Inflammatory macrophage treated with lipopolysaccharide for 4 hours (primary cell): ENCODE results near the gene ZKSCAN4.

ENCODE experiments used
- DNase-seq: peaks from one replicate; pipeline ENCODE4 v3.0.0-alpha.2; 2020

The ZKSCAN4 gene

DNA sequence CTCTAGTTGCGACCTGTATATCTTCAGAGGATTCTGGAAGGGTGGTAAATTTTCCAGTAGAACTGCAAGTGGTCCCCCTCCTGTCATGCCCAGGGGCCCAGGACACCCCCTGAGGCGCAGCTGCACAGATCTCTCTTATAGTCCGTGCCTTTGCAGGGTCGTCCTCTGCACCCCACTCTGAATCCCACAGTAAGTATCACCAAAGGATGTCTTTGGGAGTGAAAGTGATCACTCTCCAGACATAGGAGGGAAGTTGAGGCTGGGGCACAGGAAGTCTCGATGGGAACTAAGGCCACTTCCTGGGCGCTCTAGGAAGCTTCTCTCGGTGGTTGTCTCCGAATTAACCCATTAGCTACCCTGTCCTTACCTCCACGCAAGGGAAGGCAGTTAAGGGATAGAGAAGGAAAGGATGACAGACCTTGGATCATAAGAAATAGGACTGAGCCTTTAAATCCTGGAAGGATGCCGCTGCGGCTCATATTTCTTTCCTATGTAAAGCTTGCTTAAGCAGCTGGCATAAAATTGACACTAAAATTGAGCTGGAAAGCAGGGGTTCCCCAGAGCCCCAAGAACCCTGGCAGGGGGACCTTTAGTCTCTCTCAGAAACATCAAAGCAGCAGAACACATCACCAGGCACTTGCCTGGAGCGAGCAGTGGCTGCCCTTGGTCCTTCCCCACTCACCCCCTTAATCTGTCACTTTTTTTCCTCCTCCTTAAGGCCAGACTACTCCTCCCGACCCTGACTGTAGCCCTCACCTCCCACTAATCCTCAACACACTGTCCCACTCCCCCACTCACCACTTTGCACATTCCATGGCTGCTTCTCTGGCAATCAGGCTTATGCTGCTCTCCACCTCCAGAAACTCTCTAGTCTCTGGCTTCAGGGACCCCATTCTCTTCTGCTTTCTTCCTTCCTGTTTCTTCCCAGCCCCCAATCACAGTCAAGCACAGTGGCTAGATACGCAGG lies at the start of gene ZKSCAN4:
Gene ZKSCAN4, minus strand, starts transcription at position 261 of the 967 bp plus-strand sequence. CDS start 289 bp downstream, outside the sequence.
- DNase-seq = peak; percentile 88

DNA sequence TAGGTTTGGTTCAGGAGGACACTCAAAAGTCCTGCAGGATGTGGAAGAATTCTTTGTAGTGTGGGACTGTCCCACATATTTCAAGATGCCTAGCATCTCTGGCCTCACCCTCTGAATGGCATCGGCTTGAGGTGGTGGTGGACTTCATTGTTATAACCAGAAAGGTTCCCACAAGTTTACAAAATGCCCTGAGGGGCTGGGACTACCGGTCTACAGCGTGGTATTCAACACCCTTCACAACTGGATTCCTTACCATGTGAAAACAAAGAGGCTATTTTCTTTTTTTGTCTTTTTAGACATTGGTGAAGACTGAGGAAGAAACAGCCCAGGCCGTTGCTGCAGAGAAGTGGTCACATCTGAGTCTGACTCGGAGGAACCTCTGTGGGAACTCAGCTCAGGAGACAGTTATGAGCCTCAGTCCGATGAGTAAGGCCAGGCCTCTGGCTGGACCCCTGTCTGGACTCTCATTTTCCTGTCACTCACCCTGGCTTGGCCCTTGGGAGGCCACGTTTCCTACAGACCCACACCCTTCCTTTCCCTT lies 44.5 kb upstream of the ZKSCAN4 start:
- DNase-seq = no peak

DNA sequence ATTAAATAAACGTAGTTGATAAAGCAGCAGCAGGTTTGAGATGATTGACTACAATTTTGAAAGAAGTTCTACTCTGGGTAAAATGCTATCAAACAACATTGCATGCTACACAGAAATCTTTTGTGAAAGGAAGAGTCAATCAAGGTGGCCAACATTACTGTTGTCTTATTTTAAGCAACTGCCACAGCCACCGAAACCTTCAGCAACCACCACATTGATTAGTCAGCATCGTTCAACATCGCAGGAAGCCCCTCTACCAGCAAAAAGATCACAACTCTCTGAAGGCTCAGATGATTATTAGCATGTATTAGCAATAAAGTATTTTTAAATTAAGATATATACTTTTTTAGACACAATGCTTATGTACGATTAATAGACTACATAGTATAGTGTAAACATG lies 43.3 kb upstream of the ZKSCAN4 start:
- no peak for DNase-seq

DNA sequence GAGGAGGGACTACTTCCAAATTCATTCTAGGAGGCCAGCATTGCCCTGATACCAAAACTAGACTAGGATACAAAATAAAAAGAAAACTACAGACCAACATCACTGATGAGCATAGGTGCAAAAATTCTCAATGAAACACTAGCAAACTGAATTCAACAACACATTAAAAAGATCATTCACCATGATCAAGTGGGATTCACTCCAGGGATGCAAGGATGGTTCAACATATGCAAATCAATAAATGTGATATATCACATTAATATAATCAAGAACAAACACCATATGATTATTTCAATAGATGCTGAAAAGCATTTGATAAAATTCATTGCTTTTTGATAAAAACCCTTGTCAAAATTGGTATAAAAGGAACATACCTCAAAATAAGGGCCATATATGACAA lies 39.5 kb upstream of the ZKSCAN4 start:
- DNase-seq = no peak

DNA sequence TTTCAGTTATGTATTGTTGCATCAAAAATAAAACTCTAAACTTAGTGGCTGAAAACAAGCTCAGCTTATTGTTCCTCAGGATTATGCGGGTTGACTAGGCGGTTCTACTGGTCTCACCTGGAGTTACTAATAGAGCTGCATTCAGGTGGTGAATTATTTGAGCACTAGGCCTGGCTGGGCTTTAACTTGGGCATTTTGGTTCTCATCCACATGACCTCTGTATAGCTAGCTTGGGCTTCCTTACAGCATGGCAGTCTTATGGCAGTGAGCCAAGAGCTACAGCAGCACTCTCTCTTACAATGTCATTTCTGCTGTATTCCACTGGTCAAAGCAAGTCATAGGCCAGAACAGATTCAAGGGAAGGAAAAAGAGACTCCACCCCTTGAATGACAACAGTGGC lies 30.9 kb upstream of the ZKSCAN4 start:
- DNase-seq = no peak

DNA sequence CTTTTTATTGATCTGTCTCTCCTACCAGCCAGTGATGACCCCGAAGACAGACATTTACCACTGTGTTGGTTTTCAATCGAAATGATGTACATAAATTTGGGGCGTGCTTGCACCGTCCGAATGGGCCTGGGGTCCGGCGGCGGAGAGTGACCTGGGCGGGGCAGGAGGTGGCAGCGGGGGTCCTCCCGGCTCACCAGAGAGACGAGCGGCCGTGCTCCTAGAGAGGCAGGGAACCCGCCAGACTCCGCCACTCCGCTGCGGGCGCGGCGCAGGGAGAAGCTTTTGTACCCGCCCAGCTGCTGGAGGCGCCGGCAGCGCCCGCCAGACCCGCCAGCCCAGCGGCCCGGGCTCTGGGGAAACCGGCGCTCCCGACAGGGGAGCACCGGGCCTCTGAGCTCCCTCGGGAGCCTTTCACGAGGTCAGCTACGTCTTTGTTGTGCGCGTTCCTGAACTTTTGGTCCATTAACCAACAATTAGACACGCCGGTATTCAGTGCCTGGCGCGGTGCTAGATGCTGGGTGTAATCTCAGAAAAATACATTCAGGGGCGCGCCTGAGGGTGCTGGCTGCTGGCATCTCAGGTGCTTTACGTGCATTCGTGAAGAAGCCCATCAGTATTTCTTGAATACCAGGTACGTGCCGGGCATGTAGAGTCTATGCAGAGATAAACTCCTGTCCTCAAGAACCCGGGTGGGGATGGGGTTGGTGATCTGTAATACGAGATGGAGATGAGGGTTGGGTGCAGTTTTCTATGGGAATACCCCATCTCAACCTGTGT lies 29.4 kb upstream of the ZKSCAN4 start, which contains the start of gene PGBD1:
Gene PGBD1, plus strand, starts transcription at position 285 of the 777 bp plus-strand sequence. CDS start 2,242 bp downstream, outside the sequence.
- DNase-seq = peak; percentile 32

DNA sequence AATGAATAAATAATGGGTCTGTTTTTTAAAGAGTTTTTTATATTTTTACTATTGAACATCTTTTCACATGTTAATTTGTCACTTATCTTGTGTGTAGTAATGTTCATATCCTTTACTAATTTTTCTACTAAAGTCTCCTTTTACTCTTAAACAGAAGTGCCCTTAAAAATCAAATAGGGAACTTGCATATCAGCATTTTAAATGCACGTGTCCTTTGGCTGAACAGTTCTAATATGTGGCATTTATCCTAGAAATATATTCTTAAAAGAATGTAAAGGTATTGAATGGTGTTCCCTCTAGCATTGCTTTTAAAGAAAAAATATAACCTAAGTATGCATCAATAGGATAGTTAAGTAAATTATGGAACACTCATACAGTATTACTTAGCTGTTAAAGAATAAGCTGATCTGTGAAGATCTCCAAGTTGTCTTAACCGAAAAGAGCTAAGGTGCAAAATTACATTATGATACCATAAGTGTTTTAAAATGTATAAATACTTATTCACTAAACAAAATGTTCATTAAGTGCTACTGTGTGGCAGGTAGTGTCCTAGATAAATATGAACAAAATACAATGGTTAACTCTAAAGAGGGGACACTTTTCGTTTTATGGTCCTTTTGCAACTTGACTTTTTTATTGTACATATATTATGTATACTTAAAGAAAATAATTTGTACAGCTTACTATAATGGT lies 28.7 kb upstream of the ZKSCAN4 start:
- DNase-seq = no peak

DNA sequence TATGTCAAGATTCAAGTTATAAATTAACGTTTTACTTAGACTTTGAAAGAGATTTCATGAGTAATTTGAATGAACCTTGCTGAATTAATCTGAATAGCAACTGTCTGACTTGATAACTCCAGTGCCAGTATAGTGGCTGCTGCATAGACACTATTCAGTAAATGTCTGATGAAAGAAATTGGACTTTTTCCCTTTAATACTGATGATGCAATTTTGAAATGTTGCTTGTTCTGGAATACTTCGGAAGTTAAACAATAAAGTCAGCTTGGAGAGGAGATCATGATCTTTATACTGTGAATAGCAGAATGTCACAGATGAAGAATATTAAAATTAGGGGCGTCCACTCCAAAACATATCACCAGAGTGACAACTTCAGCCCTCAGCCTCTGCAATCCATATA lies 25.7 kb upstream of the ZKSCAN4 start:
- DNase-seq = no peak

DNA sequence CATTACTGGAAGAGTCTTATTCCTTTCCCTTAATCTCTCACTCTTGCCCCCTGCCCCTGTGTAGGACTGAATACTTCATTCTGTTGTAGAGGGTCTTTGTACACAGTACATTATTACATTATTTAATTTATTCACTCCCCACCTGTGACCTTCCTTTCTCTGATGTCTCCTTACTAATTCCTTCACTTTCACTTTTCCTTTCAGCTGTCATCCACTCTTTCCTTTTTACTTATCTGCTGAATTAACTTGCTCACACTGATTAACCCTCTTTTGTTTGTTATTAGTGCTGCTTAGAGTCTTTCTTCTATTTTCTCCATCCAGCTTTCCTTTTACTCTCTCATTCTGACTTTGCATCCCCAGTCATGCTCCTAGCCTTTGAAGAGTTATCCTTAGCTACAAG lies 22.8 kb upstream of the ZKSCAN4 start:
- no peak for DNase-seq

DNA sequence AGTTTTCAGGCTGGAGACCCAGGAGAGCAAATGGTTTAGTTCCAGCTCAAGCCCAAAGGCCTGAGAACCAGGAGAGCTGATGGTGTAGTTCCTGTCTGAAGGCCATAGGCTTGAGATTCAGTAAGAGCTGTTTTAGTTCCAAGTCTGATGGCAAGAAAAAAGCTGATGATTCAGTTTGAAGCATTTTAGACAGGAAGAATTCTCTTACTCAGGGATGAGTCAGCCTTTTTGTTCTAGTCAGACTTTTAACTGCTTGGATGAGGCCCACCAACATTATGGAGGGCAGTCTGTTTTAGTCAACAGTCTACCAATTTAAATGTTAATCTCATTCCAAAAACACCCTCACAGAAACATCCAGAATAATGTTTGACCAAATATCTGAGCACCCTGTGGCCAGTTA lies 17.4 kb upstream of the ZKSCAN4 start:
- peak; percentile 53 for DNase-seq

DNA sequence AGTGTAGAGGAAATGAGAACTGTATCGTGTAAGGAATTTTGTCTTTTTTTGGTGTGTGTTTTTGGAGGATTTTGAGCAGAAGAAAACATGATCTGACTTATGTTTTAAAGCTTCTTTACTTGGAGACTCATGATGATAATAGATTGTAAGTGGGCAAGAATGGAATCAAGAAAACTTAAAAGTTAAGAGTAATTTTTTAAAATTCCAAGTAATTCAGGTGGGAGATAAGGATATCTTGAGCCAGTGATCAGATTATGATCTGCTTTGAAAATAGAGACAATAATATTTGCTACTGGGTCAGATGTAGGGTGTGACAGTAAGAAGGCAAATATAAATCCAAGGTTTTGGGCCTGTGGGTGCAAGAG lies 15.6 kb upstream of the ZKSCAN4 start:
- DNase-seq = no peak

DNA sequence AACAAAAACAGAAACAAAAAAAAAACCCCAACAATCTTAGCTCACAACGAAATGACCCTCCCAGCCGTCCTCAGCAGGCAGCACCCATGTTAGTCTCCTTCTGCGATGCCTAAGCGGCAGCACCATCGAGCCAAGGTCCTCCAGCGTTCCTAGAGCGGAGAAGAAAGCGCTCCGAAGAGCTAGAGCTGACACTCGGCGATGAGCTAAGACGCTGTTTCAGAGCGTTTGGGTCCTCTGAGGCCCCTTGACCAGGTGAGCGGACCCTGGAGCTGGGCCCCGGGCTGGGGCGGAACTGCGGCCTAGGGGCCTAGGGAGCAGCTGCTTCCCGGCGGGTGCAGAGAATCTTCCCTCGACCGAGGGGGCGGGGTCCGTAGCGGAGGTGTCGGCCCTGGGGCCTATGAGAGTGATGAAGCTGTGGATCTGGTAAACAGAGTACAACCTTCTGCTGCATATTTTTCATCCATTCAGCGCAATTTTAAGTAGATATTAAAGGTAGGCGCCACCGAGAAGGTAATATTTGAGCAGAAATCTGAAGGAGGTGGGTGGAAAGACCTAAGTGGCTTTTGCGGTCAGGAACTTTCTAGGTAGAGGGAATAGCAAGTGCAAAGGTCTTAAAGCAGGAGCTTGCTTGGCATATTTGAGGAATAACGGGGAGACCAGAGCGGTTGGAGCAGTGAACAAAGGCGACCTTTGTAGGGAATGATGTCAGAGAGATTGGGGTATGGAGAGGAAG lies 15.1 kb upstream of the ZKSCAN4 start, which contains the start of gene ZSCAN26:
Gene ZSCAN26, plus strand, starts transcription at position 182 of the 733 bp plus-strand sequence. CDS start 4,777 bp downstream, outside the sequence.
- DNase-seq = peak; percentile 85

DNA sequence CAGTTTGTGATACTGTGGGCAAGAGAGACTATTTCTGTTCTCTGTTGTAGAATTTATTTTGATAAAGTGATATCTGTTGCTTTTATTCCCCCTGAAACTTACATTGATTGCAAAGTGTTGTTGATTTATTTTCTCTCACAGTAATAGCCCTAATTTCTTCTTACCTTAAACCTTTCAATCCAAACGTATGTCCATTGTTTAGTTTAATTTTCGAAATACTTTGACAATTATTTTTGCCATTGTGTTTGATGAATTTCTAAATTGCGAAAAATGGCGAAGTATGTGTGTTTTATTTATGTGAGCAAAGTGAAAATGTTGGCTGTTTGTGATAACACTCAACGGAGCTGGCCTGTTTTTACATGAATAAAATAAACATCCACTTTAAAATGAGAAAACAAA lies 14.5 kb upstream of the ZKSCAN4 start:
- no peak for DNase-seq

DNA sequence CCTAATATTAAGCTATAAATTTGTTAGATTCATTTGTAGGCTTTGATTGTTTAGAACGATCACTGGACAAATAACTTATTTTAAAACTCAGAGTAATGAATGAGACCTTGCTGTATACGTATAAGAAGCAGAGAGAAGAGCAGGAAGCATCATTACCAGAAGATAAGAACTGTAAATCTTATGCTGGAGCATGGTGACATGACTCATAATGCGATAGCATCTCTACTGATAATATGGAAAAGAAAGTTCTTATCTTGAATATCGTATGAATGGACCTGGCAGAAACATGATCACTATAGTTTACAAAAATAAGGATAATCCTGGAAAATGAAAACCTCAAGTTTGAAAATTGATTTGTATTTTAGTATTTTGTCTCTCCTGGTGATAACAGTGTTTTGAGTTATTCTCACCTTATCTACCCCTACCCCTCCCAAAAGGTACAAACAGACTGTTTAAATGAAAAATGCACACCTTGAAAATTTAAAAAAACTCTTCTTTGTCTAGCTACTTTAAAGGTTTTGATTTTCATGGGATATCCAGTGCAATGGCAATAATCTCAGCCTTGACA lies 12.8 kb upstream of the ZKSCAN4 start:
- DNase-seq = no peak

DNA sequence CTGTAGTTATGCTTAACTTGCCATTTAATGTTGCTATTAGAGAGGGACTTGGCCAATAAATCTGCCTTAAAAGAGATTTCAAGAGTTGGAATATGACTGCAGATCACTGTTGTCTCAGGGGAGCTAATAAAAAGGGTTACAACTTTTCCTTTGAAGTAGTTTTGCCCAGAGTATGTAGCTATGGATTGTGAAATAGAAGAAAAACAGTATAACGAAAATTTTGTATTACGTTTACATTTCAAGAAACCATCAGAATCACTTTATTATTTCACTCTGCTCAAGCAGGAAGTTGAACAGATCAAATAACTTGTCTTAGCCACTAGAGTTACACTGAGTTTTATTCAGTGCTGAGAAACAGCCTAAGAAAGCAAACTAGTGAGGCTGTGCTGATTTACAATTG lies 11.9 kb upstream of the ZKSCAN4 start:
- no peak for DNase-seq

DNA sequence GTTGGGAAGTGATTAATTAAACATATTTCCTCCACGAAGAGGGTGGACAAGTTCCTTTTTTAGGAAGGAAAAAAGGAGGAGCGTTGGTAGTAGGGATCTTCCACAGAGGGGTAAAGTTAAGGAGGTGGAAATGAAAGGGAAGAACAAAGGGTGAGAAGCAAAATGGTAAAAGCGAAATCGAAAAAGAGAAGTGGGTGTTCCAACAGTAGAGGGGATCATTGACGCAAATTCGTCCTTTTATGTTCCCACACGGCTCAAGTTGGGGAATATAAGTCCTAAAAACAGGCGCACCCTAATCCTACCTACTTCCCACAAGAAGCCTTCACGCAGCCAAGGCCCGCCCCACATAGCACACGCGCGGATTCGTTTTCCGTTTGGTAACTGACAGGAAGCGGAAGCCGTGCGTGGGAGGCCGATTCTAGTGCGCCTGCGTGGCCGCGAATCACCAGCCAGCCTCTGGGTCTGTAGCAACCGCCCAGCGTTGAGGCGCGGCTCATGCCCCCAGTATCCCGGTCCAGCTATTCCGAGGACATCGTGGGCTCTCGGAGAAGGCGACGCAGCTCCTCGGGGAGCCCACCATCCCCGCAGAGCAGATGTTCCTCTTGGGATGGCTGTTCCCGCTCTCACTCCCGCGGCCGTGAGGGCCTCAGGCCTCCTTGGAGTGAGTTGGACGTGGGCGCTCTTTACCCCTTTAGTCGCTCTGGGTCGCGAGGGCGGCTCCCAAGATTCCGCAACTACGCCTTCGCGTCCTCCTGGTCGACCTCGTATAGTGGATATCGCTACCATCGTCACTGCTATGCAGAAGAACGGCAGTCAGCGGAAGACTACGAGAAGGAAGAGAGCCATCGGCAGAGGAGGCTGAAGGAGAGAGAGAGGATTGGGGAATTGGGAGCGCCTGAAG lies 7.1 kb upstream of the ZKSCAN4 start, which contains the start of gene NKAPL:
Gene NKAPL, plus strand, starts transcription at position 421 of the 901 bp plus-strand sequence. Its CDS starts 75 bp downstream, at position 496.
- peak; percentile 88 for DNase-seq

DNA sequence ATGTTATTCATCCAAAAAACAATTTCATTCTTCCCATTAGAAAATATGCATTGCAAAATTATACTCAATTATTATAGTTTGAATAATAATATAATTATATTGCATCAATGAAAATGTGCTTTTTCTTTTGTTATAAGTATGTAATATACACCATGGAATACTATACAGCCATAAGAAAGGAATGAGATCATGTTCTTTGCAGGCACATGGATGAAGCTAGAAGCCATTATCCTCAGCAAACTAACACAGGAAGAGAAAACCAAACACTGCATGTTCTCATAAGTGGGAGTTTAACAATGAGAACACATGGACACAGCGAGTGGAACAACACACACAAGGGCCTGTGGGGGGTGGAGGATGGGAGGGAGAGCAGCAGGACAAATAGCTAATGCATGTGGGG lies 5.0 kb upstream of the ZKSCAN4 start:
- DNase-seq = no peak

DNA sequence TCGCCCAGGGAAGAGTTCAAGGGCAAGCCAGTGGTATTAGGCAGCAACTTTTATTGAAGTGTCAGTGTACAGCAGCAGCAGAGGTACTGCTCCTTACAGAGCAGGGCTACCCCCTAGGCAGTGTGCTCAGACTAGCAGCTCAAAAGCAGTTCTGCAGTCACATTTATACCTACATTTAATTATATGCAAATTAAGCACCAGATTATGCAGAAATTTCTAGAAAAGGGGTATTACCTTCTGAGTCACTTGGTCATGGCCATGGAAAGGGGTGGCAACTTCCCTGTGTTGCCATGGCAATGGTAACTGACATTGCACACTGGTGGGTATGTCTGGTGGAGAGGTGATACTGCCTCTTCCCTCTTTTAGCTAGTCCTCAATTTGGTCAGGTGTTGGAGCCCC lies 2.1 kb upstream of the ZKSCAN4 start:
- DNase-seq = peak; percentile 46

DNA sequence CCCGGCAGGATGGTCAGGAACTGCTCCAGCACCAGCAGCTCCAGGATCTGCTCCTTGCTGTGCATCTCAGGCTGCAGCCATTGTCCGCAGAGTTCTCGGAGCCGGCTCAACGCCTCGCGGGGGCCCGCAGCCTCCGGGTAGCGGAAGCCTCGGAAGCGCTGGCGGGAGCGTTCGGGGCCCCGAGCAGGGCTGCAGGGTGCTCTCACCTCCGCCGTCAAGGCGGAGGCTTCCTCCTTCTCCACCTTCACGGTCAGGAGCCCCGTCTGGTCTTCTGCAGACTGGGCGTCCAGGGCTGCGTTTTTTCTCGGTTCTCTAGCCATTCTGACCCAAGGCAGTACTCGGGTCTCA lies 434 bp downstream of the ZKSCAN4 start:
- DNase-seq = peak; percentile 36

DNA sequence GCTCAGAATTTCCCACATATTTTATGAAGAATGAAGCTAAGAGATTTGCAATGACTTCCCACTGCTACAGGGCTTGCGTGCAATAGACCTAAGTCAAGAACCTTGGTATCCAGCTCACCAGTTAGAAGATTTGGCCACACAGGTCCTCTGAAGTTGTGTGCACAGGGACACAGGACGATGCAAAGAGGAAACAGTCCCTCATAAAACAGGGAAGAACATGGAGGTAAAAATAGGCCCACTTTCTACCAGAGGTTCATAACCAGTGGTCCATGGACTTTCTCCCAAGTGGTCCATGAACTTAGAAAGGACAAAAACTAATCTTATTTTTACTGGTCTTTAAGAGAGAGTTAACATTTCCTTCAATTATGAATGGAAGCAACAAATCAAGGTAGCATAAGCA lies 1.3 kb downstream of the ZKSCAN4 start:
- DNase-seq = no peak

DNA sequence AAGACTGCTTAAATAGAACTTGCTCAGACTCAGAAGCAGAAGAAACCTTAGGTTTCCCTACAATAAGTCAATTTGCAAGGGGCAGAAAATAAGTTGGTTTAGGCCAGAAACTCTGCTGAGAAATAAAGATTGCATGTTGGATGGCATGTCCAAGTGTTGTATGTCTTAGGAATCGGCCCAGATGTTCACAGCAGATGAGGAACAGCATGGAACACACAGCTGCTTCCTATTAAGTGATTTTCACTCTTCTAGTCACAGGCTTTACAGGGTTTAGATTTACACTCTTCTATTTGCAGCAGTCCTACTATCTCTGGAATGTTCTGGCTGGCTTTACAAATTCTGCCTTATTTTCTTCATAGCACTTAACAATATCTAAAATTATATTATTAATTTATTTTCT lies 3.2 kb downstream of the ZKSCAN4 start:
- DNase-seq = no peak
